Stimulated activated effector memory CD8-positive, alpha-beta T cell treated with anti-CD3 and anti-CD28 coated beads, Interleukin-12 subunit alpha, Interleukin-12 subunit beta, amount 100 ng/mL, for 72 hours (primary cell): ENCODE measurements around the gene LRSAM1.
A peak's percentile ranks its signal among the peaks of the same experiment; 100 is the strongest.

ENCODE experiments used
- ATAC-seq: fragments of 150-1000 bp; cut with Tn5 transposase; 2 replicates; pipeline ENCODE4 v1.10.0; 2021
- DNase-seq, 2 donors: peaks; one replicate each; pipeline ENCODE4 v3.0.0; 2021 to 2022; ENCODE audit warnings: low spot score in 2 of 2
- H3K27ac Mint-ChIP-seq: one replicate; pipeline ENCODE4 v1.8.0; 2022; ENCODE audit warnings: mild to moderate bottlenecking, mixed read lengths
- H3K36me3 Mint-ChIP-seq: one replicate; pipeline ENCODE4 v1.8.0; 2022; ENCODE audit warnings: mild to moderate bottlenecking, mixed read lengths
- H3K4me1 Mint-ChIP-seq: one replicate; pipeline ENCODE4 v1.8.0; 2022; ENCODE audit warnings: mixed read lengths
- H3K4me3 Mint-ChIP-seq: one replicate; pipeline ENCODE4 v1.8.0; 2022; ENCODE audit warnings: mild to moderate bottlenecking, mixed read lengths
- H3K9me3 Mint-ChIP-seq: one replicate; pipeline ENCODE4 v1.8.0; 2022; ENCODE audit warnings: mixed read lengths

Gene LRSAM1

DNA sequence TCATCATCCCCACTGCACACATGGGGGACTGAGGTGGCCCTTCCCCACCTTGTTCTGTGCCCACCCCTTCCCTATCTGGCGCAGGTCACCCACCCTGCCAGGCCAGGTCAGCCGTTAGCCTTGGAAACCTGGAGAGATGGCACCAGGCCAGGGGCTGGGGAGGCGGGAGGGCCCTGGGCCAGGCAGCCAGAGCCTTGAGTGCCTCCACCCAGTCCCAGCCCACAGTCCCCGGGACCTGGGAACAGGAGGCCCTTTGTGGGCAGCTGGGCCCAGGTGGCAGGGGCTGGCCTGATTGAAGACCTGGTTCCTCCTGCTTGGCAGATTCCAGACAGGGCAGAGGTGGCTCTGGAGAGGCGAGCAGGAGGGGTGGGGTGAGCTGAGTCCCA is 70.6 kb downstream of the LRSAM1 start:
- no peak overlapping the region for H3K4me3 Mint-ChIP-seq
- H3K4me1 Mint-ChIP-seq: peaks cover 12% of the 10 kb centered on the region
- DNase-seq (no peak), ATAC-seq (no peak)
- peak overlapping the region; percentile 43 for H3K27ac Mint-ChIP-seq
- H3K36me3 Mint-ChIP-seq: peaks cover 85% of the 10 kb centered on the region
- peaks cover 7% of the 10 kb centered on the region for H3K9me3 Mint-ChIP-seq

DNA sequence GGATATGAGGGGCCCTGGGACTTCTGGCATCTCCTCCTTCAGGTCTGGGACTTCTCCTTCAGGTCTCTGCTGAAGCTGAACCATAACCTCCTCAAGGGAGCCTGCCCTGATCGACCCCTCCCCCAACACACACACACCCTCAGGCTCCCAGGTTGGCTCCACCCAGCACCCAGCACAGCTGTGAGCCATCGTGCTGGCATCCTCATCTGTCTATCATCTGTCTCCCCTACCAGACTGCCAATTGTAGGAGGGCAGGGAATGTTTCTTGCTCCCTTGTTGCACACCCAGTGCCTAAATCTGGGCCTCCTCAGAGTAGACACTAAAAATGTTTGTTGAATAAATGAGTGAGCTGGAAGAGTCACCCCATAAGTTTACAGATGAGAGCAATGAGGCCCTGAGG is 71.4 kb downstream of the LRSAM1 start:
- H3K36me3 Mint-ChIP-seq: peaks cover 77% of the 10 kb centered on the region
- no peak overlapping the region for H3K4me3 Mint-ChIP-seq
- DNase-seq: no peak
- peaks cover 12% of the 10 kb centered on the region for H3K4me1 Mint-ChIP-seq
- peaks cover 7% of the 10 kb centered on the region for H3K9me3 Mint-ChIP-seq
- H3K27ac Mint-ChIP-seq: peak overlapping the region; percentile 73
- no peak for ATAC-seq

DNA sequence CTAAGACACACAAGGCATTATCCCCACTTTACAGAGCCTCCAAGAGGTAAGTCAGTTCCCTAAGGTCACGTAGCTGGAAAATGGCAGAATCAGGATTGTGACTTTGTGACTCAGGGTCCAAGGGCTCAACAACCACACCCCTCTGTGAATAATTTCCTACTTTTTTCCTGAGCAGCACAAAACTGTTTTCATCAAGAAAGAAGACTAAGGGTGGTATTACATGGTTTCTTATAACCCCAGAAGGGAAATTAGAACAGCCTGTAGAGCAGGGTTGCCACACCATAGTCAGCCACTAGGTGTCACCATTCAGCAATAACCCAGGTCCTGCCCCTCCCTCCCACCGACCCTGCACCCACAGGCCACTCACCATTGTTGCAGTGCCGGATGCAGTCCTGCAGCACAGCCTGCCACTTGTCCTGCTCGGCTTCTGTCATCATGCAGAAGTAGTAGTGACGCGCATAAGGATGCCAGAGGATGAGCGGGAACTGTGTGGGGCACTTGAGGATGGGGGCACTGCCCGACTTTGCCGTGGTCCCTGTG is 72.1 kb downstream of the LRSAM1 start:
- DNase-seq (peak in 1 of 2 donors; percentile 70), ATAC-seq (no peak)
- peaks cover 12% of the 10 kb centered on the region for H3K4me1 Mint-ChIP-seq
- no peak overlapping the region for H3K27ac Mint-ChIP-seq
- peaks cover 70% of the 10 kb centered on the region for H3K36me3 Mint-ChIP-seq
- no peak overlapping the region for H3K4me3 Mint-ChIP-seq
- H3K9me3 Mint-ChIP-seq: peaks cover 7% of the 10 kb centered on the region

DNA sequence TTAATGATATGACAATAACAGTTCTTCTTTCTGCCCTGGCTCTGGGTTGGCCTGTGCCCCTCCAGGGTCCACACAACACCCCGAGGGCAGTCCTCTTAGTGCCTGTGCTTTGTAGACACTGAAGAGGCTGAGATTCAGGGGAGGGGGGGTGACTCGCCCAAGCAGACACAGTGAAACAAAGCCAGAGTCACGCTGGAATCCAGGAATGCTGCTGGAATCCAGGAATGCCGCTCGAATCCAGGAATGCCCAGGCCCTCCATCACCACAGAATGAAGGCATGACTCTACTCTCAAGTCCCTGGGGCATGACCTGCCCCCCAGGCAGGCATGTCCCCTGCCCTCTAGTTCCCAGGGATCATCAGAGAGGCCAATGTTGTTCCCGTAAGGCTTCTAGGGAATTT is 73.1 kb downstream of the LRSAM1 start:
- ATAC-seq: no peak
- Mint-ChIP-seq H3K27ac (no peak overlapping the region), H3K4me1 (peaks cover 6% of the 10 kb centered on the region), H3K9me3 (peaks cover 7% of the 10 kb centered on the region), H3K4me3 (no peak overlapping the region), H3K36me3 (peaks cover 61% of the 10 kb centered on the region)
- no peak for DNase-seq

DNA sequence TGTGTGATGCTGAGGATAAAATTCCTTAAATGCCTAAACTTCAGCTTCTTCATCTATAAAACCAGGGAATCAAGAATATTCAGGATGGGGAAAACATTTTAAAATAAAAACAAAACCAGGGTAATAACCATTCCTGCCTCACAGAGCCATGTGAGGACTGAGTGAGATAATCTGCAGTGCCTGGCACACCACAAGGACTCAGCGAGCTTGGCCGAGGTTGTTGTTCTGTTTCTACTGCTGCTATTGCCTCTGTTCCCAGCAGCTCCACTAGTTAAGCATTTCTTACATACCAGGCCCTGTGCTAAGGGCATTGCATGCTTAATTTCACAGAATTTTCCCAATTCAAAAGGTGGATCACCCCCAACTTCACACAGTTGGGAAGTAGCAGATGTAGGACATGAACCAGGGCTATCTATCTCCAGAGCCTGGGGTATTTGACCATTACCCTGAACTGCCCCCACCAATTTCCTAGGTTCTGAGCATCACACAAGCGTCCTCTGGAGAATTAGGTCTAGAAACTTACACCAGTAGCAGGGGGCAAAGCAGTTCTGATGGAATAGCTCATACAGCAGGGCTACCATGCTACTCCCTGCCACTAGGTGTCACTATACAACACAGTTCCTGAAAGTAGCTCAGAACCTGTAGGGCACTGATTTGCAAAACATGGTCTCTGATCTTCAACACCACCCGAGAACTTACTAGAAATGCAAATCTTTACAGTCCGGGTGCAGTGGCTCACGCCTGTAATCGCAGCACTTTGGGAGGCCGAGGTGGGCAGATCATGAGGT is 74.3 kb downstream of the LRSAM1 start:
- Mint-ChIP-seq H3K27ac (no peak overlapping the region), H3K4me1 (peaks cover 5% of the 10 kb centered on the region), H3K9me3 (peaks cover 7% of the 10 kb centered on the region), H3K4me3 (no peak overlapping the region), H3K36me3 (peaks cover 60% of the 10 kb centered on the region)
- peak in 1 of 2 donors; percentile 62 for DNase-seq
- ATAC-seq: no peak

DNA sequence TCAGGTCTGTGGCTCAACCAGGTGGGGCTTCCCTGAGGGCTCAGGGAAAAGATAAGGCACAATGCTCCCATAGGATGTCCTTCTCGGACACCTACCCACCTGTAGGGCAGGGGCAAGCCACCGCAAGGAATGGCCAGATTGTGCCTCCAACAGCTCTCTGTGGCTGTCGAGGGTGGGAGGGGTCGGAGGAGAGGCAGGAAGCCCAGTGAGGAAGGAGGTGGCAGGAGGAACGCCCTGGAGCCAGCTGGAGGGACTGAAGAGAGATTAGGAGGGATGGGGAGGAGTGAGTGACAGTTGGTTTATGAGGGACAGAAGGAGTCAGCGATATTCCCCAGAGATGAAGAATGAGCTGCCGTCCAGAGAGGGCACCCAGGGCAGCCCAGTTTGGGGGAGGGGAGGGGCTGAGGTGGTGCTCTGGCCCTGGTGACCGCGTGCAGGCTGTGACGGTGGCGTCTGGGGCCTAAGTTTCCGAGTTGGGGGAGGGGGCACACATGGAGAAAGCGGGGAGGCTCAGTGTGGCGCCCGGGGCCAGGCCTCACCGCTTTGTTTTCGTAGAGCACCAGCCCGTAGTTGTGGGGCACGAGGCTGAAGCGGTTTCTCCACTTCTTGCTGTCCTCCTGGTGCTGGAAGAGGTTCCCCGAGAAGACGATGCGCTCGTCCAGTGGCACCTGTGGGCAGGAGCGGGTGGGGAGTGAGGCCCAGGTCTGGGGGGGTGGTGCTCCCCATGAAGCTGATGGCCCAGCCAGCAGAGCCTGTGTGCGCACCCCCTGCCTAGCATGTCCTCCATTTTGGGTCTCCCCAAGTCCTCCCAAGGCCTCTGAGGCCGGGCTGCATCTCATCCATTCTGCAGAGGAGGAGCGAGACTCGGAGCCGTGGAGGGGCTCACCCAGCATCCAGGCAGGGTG is 75.6 kb downstream of the LRSAM1 start:
- Mint-ChIP-seq H3K36me3 (peaks cover 55% of the 10 kb centered on the region), H3K27ac (peak overlapping the region; percentile 72), H3K4me1 (peaks cover 5% of the 10 kb centered on the region), H3K9me3 (peaks cover 7% of the 10 kb centered on the region), H3K4me3 (no peak overlapping the region)
- no peak for ATAC-seq
- DNase-seq: no peak

DNA sequence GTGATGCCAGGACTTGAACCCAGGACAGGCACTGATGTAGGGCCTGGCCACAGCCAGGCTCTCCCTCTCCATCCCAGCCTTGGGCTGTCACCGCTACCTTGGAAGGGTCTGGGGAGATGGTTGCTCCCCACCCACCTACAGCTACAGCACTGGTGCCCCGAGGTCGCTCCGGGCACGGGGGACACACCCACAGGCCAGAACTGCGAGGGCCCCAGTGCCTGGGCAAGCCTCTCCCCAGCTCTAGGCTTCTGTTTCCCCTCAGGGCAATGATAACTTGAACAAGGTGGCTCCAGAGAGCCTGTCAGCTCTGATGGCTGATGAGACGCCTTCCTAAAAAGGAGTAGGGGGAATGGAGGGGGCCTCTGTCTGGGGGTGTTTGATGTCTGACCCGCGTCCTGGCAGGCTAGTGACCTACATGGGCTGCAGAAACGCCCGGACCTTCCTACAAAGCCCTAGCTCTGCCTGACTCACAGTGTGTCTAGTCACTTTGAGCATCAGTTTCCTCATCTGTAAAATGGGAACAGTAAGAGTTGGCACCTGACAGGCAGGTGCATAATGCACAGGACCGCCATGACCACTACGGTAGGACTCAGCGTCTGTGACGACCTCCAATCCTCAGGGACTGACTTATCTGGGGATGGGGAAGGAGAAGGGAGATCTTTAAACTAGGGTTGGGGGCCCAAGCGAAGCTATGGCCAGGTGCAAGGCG is 76.4 kb downstream of the LRSAM1 start:
- ATAC-seq (no peak), DNase-seq (no peak)
- Mint-ChIP-seq H3K9me3 (peaks cover 7% of the 10 kb centered on the region), H3K27ac (no peak overlapping the region), H3K4me3 (no peak overlapping the region), H3K4me1 (peaks cover 5% of the 10 kb centered on the region), H3K36me3 (peaks cover 51% of the 10 kb centered on the region)

DNA sequence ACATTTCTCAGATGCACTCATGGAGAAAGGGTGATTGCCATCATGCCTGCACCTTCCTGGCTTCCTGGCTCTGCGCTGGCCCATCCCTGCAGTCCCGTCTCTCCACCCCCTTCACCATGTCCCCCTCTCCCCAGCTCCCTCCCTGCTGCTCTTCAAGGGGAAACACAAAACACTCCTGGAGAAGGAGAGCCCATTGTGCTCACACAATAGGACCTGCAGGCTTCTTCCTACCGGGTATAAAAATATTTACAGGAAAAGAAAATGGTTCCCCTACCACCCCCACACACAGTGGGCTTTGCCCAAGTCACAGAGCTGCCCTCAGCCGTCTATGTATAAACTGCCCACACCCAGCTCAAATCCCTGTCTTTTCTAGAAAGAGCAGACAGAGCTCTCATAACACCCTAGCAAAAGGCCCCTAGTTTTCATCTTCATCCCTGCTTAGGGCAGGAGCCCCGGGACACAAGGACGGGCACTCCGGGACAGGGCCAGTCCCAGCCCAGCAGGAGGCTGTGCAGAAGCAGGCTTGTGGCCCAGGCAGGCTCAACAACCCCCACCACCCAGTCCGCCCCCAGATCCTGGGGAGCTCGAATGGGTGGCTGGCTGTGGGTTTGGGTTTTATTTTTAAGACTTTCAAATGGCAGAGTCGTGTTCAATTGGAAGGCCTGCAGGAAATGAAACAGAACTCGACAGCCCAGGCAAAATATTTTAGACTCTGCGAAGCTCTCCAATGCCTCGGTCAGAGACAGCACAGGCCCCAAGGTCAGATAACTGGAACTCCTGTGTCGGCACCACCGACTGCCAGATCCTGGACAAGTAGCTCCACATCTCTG is 77.3 kb downstream of the LRSAM1 start:
- DNase-seq (no peak), ATAC-seq (no peak)
- peak overlapping the region; percentile 50 for H3K27ac Mint-ChIP-seq
- peaks cover 42% of the 10 kb centered on the region for H3K36me3 Mint-ChIP-seq
- H3K9me3 Mint-ChIP-seq: peaks cover 7% of the 10 kb centered on the region
- no peak overlapping the region for H3K4me3 Mint-ChIP-seq
- H3K4me1 Mint-ChIP-seq: peaks cover 5% of the 10 kb centered on the region

DNA sequence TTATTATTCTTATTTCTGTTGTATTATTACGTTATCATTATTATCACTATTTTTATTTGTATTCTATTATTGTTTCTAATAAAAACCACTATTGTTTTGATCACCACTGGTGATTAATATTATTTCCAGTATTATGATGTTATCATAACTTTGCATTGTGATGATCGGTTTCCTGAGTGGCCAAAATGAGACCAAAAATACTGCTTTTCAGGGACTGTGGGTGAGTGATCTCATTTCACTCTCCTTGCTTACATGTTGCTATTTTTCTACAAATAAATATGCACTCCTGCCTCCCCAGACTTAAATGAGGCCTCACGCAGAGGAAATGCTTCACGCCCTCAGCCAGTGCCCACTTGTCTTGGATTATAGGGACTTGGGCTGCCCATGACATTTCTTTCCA is 78.4 kb downstream of the LRSAM1 start:
- Mint-ChIP-seq H3K4me3 (no peak overlapping the region), H3K27ac (peak overlapping the region; percentile 76), H3K9me3 (peaks cover 7% of the 10 kb centered on the region), H3K36me3 (peaks cover 35% of the 10 kb centered on the region), H3K4me1 (peaks cover 5% of the 10 kb centered on the region)
- ATAC-seq: no peak
- DNase-seq: no peak

DNA sequence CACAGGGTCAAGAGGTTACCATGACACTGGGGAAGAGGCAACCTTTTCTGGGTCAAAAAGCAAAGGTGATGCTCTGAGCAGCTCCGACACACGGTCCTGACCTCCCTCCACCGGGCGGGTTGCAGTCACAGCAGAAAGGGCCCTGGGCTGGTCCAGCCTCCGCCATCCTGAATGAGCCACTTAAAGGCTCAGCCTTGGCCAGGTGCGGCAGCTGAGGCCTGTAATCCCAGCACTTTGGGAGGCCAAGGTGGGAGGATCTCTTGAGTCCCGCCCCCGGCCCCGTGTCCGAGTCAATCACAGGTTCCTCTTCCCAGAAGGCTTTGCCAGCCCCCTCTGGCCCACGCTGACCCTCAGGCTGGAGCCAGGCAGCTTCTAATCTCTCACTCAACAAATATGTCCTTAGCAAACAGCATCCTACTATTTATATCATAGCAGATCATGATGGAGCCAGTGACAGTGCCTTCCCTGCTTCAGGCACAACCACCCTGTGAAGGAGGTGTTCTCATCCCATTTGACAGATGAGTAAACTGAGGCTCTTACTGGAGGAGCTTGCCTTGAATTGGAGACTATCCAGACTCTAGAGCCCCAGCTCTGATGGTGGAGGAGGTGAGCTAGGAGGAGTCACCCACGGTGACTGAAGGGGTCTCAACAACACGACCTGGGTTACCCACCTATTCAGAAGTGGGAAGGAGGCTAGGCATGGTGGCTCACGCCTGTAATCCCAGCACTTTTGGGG is 79.1 kb downstream of the LRSAM1 start:
- Mint-ChIP-seq H3K4me1 (peaks cover 5% of the 10 kb centered on the region), H3K9me3 (peaks cover 2% of the 10 kb centered on the region), H3K36me3 (peaks cover 28% of the 10 kb centered on the region), H3K4me3 (no peak overlapping the region), H3K27ac (peak overlapping the region; percentile 76)
- ATAC-seq (no peak), DNase-seq (no peak)

DNA sequence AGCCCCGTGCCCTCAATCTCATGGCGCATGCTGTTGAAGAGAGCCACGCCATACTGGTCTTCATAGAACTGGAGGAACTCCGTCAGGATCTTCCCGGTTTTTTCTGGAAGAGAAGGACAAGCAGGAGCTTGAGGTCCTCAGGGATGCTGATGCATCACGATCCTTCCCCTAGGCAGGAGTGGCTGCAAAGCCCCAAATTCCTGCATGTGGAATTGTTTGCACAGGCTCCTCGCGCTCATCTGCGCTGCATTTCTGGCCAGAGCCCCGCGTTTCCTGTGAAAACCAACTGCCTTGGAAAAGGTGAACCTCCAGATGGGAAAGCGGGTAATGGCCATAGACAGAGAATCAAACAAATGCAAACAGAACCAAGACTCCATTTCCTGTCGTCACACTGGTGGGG is 80.4 kb downstream of the LRSAM1 start:
- ATAC-seq (no peak), DNase-seq (no peak)
- Mint-ChIP-seq H3K9me3 (no peaks in the 10 kb centered on the region), H3K4me1 (peaks cover 9% of the 10 kb centered on the region), H3K4me3 (no peak overlapping the region), H3K27ac (no peak overlapping the region), H3K36me3 (peaks cover 15% of the 10 kb centered on the region)

DNA sequence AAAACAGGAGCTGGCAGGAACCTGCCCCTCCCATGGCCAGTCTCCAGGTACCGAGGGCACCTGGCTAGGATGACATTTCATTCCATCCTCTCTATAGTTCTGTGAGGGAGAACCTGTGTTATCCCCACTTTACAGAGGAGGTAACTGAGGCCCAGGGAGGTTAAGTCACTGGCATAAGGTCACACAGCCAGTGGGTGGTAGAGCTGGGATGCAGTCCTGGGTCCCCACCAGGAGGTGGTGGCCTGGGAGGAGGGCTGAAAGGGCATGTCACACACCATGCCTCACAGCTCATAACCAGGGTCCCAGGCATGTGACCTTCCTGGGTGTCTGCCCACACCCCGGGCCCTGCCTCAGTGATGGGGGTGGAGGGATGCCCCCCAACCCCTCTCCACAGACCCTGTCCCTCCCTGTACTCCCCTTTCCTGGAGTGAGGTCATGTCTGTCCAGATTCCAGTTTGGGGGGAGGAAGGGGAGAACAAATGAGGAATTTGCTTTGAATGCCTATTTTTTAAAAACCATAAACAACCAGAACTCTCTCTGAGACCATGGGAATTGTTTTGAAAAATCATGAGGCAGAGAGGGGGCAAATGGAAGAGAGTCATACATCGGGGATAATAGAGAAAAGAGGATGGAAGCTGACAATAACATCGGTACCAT is 83.1 kb downstream of the LRSAM1 start:
- no peak for DNase-seq

DNA sequence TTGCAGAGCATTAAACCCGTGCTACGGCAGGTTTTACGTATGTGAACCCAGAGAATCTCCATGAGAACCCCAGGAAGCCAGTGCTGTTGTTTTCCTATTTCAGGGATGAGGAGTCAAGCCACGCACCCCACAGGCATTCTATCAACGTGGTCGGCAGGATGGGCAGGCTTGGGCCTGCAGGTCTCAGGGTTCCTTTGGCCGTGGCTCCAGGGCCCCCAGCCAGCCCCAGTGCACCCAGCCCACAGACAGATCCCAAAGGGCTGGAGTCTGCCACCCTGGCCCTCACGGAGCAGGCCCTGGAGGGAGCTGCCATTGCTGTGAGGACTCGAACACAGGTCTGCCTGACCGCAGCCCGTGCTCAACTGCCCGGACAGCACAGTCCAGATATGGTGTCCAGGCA is 83.6 kb downstream of the LRSAM1 start:
- DNase-seq (no peak), ATAC-seq (no peak)
- Mint-ChIP-seq H3K36me3 (peaks cover 12% of the 10 kb centered on the region), H3K9me3 (no peaks in the 10 kb centered on the region), H3K4me1 (peaks cover 7% of the 10 kb centered on the region), H3K27ac (peak overlapping the region; percentile 83), H3K4me3 (no peak overlapping the region)

More for the DNA sequence above, 83.1 kb downstream of the LRSAM1 start:
- peaks cover 7% of the 10 kb centered on the region for H3K4me1 Mint-ChIP-seq
- no peak for ATAC-seq
- no peaks in the 10 kb centered on the region for H3K9me3 Mint-ChIP-seq
- no peak overlapping the region for H3K4me3 Mint-ChIP-seq
- peaks cover 13% of the 10 kb centered on the region for H3K36me3 Mint-ChIP-seq
- no peak overlapping the region for H3K27ac Mint-ChIP-seq
